PFSK-1 (cell line): Measurements from ENCODE around the gene PPFIA1.

Source experiments
- POLR2AphosphoS5 ChIP-seq: IDR thresholded peaks from 2 replicates; pipeline ENCODE4 v1.6.1; 2012; ENCODE audit warnings: low read depth, mild to moderate bottlenecking, control low read depth, low read length, moderate library complexity
- REST ChIP-seq, 2 experiments: IDR thresholded peaks; 2 replicates each; pipeline versions ENCODE4 v1.6.1 to v1.8.0; 2011 to 2012; ENCODE audit warnings: low read depth in 2 of 2, low read length in 2 of 2, control low read depth in 1 of 2, inconsistent platforms in 1 of 2, mild to moderate bottlenecking in 1 of 2, moderate library complexity in 1 of 2; ENCODE audit not compliant: insufficient read depth in 1 of 2
- SIN3A ChIP-seq: IDR thresholded peaks from 2 replicates; pipeline ENCODE4 v1.6.1; 2012; ENCODE audit warnings: mild to moderate bottlenecking, low read length, moderate library complexity, borderline replicate concordance; ENCODE audit not compliant: insufficient read depth
- TAF1 ChIP-seq: IDR thresholded peaks from 2 replicates; pipeline ENCODE4 v1.6.1; 2012; ENCODE audit warnings: low read length, control low read depth, borderline replicate concordance; ENCODE audit not compliant: insufficient read depth

DNA sequence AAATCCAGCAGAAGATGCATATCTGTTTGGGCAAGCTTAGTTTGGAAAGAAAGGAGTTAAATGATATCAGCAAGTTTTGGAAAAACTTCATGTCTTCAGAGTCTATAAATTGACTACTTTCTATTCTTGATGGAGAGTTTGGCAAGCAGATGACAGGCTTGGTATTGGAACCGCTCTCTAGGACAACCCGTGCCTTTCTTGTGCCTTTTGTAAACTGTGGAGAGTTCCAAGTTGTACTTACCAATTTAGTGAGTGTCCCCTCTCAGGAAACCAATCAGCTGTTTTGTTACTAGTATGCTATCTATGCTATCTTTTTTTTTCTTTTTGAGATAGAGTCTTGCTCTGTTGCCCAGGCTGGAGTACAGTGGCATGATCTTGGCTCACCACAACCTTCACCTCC lies 84.1 kb downstream of the PPFIA1 start:
- TF ChIP-seq POLR2AphosphoS5 (no peak), REST (IDR thresholded peaks at IDR 0.05; ENCODE audit: insufficient read depth in 1 of 2, low read depth in 2 of 2, low read length in 2 of 2) (no peak), SIN3A (no peak), TAF1 (no peak)
